Peyer's patch (tissue), 4 donors: ENCODE data around the gene SLC6A3.

Experiments
- POLR2A ChIP-seq, 2 donors: fragments of 450-650 bp; IDR thresholded peaks; one replicate each; pipeline ENCODE4 v1.5.1; 2017; ENCODE audit warnings: antibody characterized with exemption in 2 of 2, mild to moderate bottlenecking in 2 of 2, moderate library complexity in 2 of 2
- TF ChIP-seq, protein P1 (sequence below), 6 experiments: fragments of 450-650 bp in 4 of 6; fragments of 200-600 bp in 2 of 6; sonication (generic) in 1 of 6; IDR thresholded peaks; one replicate each; pipeline ENCODE4 v1.5.1; 2017 to 2019; ENCODE audit warnings: antibody characterized with exemption in 6 of 6, mild to moderate bottlenecking in 3 of 6, moderate library complexity in 1 of 6

DNA sequence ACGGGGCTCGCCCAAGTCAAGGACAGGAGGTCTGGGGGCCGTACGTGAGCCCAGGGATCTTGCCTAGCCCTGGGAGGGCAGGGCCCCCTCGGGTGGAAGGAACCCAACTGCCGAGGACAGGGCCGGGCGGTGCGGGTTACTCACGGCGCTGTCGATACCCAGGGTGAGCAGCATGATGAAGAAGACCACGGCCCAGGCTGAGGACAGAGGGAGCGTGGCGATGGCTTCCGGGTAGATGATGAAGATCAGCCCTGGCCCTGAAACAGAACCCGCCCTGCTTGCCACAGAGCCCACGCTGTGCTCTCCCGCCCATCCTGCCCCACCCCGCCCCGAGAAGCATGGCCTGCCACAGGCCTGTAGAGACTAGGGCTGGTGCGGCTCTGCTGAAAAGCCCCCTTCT, 34.1 kb downstream of the SLC6A3 start:
- TF ChIP-seq, protein P1, sequence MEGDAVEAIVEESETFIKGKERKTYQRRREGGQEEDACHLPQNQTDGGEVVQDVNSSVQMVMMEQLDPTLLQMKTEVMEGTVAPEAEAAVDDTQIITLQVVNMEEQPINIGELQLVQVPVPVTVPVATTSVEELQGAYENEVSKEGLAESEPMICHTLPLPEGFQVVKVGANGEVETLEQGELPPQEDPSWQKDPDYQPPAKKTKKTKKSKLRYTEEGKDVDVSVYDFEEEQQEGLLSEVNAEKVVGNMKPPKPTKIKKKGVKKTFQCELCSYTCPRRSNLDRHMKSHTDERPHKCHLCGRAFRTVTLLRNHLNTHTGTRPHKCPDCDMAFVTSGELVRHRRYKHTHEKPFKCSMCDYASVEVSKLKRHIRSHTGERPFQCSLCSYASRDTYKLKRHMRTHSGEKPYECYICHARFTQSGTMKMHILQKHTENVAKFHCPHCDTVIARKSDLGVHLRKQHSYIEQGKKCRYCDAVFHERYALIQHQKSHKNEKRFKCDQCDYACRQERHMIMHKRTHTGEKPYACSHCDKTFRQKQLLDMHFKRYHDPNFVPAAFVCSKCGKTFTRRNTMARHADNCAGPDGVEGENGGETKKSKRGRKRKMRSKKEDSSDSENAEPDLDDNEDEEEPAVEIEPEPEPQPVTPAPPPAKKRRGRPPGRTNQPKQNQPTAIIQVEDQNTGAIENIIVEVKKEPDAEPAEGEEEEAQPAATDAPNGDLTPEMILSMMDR (IDR thresholded peaks at IDR 0.05) = no peak
- TF ChIP-seq POLR2A (IDR thresholded peaks at IDR 0.05) = no peak
